HFF-Myc (cell line): ENCODE measurements around the gene EPB41L2.

Source experiments
- DNase-seq: peaks from one replicate; pipeline ENCODE4 v3.0.0-alpha.2; 2011; ENCODE audit warnings: low read depth; ENCODE audit errors: extremely low read depth
- H3K4me3 ChIP-seq: replicated peaks from 2 replicates; pipeline ENCODE4 v1.5.1; 2011; ENCODE audit warnings: low read depth, mild to moderate bottlenecking, control low read depth, low read length
- CTCF ChIP-seq: IDR thresholded peaks from 2 replicates; pipeline ENCODE4 v1.5.1; 2012; ENCODE audit warnings: mild to moderate bottlenecking, low read depth, low read length, control low read depth; ENCODE audit errors: missing control alignments

Gene EPB41L2

GRCh38 chr6:130958468-130958867 is 104.6 kb downstream of the EPB41L2 start:
- no peak for DNase-seq
- H3K4me3 ChIP-seq = no peak overlapping the region
- no peak for TF ChIP-seq CTCF

GRCh38 chr6:130955755-130956154 is 107.3 kb downstream of the EPB41L2 start:
- no peak overlapping the region for H3K4me3 ChIP-seq
- TF ChIP-seq CTCF = no peak
- no peak for DNase-seq

GRCh38 chr6:130949553-130949952 is 113.5 kb downstream of the EPB41L2 start:
- H3K4me3 ChIP-seq = no peak overlapping the region
- TF ChIP-seq CTCF = no peak
- no peak for DNase-seq

GRCh38 chr6:130947464-130947863 is 115.6 kb downstream of the EPB41L2 start:
- DNase-seq = no peak
- TF ChIP-seq CTCF = no peak
- no peak overlapping the region for H3K4me3 ChIP-seq

GRCh38 chr6:130946076-130946475 is 117.0 kb downstream of the EPB41L2 start:
- no peak for TF ChIP-seq CTCF
- no peak for DNase-seq
- H3K4me3 ChIP-seq = no peak overlapping the region

- DNase-seq = no peak
- no peak overlapping the region for H3K4me3 ChIP-seq
- no peak for TF ChIP-seq CTCF
These were observed 117.6 kb downstream of the EPB41L2 start for GRCh38 chr6:130945401-130945919.

- no peak overlapping the region for H3K4me3 ChIP-seq
- no peak for DNase-seq
- no peak for TF ChIP-seq CTCF
These were observed 118.6 kb downstream of the EPB41L2 start for GRCh38 chr6:130944486-130944885.
